Neutrophil (primary cell): Measurements from ENCODE around the gene SYNGR4.

Experiments used
- H3K27ac ChIP-seq: fragments of 200-600 bp; sonication (generic); 2 replicates; pipeline ENCODE4 v1.5.1; 2016; ENCODE audit warnings: mild to moderate bottlenecking, moderate library complexity
- H3K27me3 ChIP-seq: fragments of 200-600 bp; sonication (generic); 2 replicates; pipeline ENCODE4 v1.6.0; 2016; ENCODE audit warnings: mild to moderate bottlenecking
- H3K36me3 ChIP-seq: fragments of 200-600 bp; sonication (generic); 2 replicates; pipeline ENCODE4 v1.5.1; 2017
- H3K4me1 ChIP-seq, 2 experiments: fragments of 200-600 bp in 1 of 2; sonication (generic) in 1 of 2; 1 replicate in 1 of 2; 2 replicates in 1 of 2; pipeline versions ENCODE4 v1.5.1 to v1.6.1; 2013 to 2016; ENCODE audit warnings: low read depth in 1 of 2, low read length in 1 of 2, mild to moderate bottlenecking in 1 of 2, moderate library complexity in 1 of 2; ENCODE audit not compliant: control insufficient read depth in 1 of 2, insufficient read depth in 1 of 2
- H3K4me3 ChIP-seq, 2 experiments: fragments of 200-600 bp in 1 of 2; sonication (generic) in 1 of 2; 1 replicate in 1 of 2; 2 replicates in 1 of 2; pipeline ENCODE4 v1.5.1; 2013 to 2016; ENCODE audit warnings: low read depth in 1 of 2, low read length in 1 of 2, mild to moderate bottlenecking in 1 of 2, moderate library complexity in 1 of 2
- H3K9me3 ChIP-seq: fragments of 200-600 bp; sonication (generic); 2 replicates; pipeline ENCODE4 v1.5.1; 2016
- CTCF ChIP-seq: fragments of 200-600 bp; sonication (generic); IDR thresholded peaks from 2 replicates; pipeline ENCODE4 v1.5.1; 2016; ENCODE audit warnings: antibody characterized with exemption

SYNGR4 gene

GRCh38 chr19:48379058-48379457, 14.9 kb downstream of the SYNGR4 start:
- Histone ChIP-seq H3K9me3 (no peaks in the 10 kb centered on the region), H3K4me1 (no peaks in the 10 kb centered on the region), H3K4me3 (no peak overlapping the region), H3K36me3 (peaks cover 26% of the 10 kb centered on the region), H3K27me3 (no peaks in the 10 kb centered on the region), H3K27ac (no peak overlapping the region)
- no peak for TF ChIP-seq CTCF

- no peaks in the 10 kb centered on the region for H3K27me3 ChIP-seq
- peaks cover 47% of the 10 kb centered on the region for H3K36me3 ChIP-seq
- no peak overlapping the region for H3K27ac ChIP-seq
- TF ChIP-seq CTCF = no peak
- H3K4me1 ChIP-seq = no peaks in the 10 kb centered on the region
- H3K4me3 ChIP-seq = no peak overlapping the region
- H3K9me3 ChIP-seq = no peaks in the 10 kb centered on the region
These were observed 17.2 kb downstream of the SYNGR4 start for GRCh38 chr19:48381178-48381950.

GRCh38 chr19:48382286-48382685, 18.1 kb downstream of the SYNGR4 start:
- no peak overlapping the region for H3K27ac ChIP-seq
- H3K4me1 ChIP-seq = no peaks in the 10 kb centered on the region
- H3K4me3 ChIP-seq = no peak overlapping the region
- H3K27me3 ChIP-seq = no peaks in the 10 kb centered on the region
- no peaks in the 10 kb centered on the region for H3K9me3 ChIP-seq
- no peak for TF ChIP-seq CTCF
- peaks cover 50% of the 10 kb centered on the region for H3K36me3 ChIP-seq

GRCh38 chr19:48385461-48386087, 21.4 kb downstream of the SYNGR4 start:
- Histone ChIP-seq H3K4me1 (peaks cover 4 to 5% of the 10 kb centered on the region in 2 experiments), H3K4me3 (no peak overlapping the region), H3K27ac (no peak overlapping the region), H3K27me3 (no peaks in the 10 kb centered on the region), H3K9me3 (no peaks in the 10 kb centered on the region), H3K36me3 (peaks cover 66% of the 10 kb centered on the region)
- no peak for TF ChIP-seq CTCF

GRCh38 chr19:48386981-48387380, 22.8 kb downstream of the SYNGR4 start:
- H3K27ac ChIP-seq = no peak overlapping the region
- TF ChIP-seq CTCF = no peak
- H3K27me3 ChIP-seq = peaks cover 6% of the 10 kb centered on the region
- H3K4me1 ChIP-seq = peaks cover 11 to 12% of the 10 kb centered on the region in 2 experiments
- H3K4me3 ChIP-seq = no peak overlapping the region
- no peaks in the 10 kb centered on the region for H3K9me3 ChIP-seq
- peaks cover 60% of the 10 kb centered on the region for H3K36me3 ChIP-seq
